Calu3 (cell line): ENCODE measurements around the gene HK1. TPM values are rescaled to one million over a fixed set of nuclear protein-coding genes. Genes with fewer than 3 reads are reported as not detected.

ENCODE experiments used
- BruUV-seq: library from RNA; stranded (reverse); fragments of 400-500 nt; replicated peaks from 2 replicates; lab custom pipeline; 2021; lab: Mats Ljungman, UMichigan
- CTCF ChIA-PET: fragments of 300-600 bp; sonication (Branson Sonifier 250); formaldehyde crosslinking; loops from one replicate; lab custom pipeline; 2022; ENCODE audit warnings: antibody characterized with exemption; lab: Charles Lee
- DNase-seq: peaks from one replicate; pipeline ENCODE4 v3.0.0; 2022
- H3K27ac Mint-ChIP-seq: one replicate; pipeline ENCODE4 v1.8.0; 2022; ENCODE audit warnings: mixed read lengths; ENCODE audit not compliant: unreplicated experiment
- H3K27me3 Mint-ChIP-seq: one replicate; pipeline ENCODE4 v1.8.0; 2022; ENCODE audit warnings: mixed read lengths; ENCODE audit not compliant: unreplicated experiment
- H3K36me3 Mint-ChIP-seq: one replicate; pipeline ENCODE4 v1.8.0; 2022; ENCODE audit warnings: mild to moderate bottlenecking, moderate library complexity, mixed read lengths; ENCODE audit not compliant: insufficient read depth, unreplicated experiment
- H3K4me1 Mint-ChIP-seq: one replicate; pipeline ENCODE4 v1.8.0; 2022; ENCODE audit warnings: mild to moderate bottlenecking, low read depth, mixed read lengths; ENCODE audit not compliant: unreplicated experiment
- H3K4me3 Mint-ChIP-seq: one replicate; pipeline ENCODE4 v1.8.0; 2022; ENCODE audit warnings: mild to moderate bottlenecking, low read depth, moderate library complexity, mixed read lengths; ENCODE audit not compliant: unreplicated experiment
- H3K9me3 Mint-ChIP-seq: one replicate; pipeline ENCODE4 v1.8.0; 2022; ENCODE audit warnings: low read depth, mixed read lengths; ENCODE audit not compliant: unreplicated experiment
- intact Hi-C: fragments of 100-400 bp; cut with micrococcal nuclease; formaldehyde crosslinking; loops from one replicate; pipeline ENCODE4 v1.10.0; 2022; ENCODE audit not compliant: unreplicated experiment
- total RNA-seq: library from RNA; stranded (reverse); gene quantifications from 2 replicates; pipeline ENCODE4 v1.2.3, GENCODE V29; 2022
- TF ChIP-seq, protein P1 (sequence below): fragments of 200-600 bp; IDR thresholded peaks from one replicate; pipeline ENCODE4 v1.8.0; 2022; ENCODE audit warnings: antibody characterized with exemption; ENCODE audit not compliant: unreplicated experiment

HK1 gene
- total RNA-seq, 1 experiment from 2014 or later = 58.8 TPM

DNA sequence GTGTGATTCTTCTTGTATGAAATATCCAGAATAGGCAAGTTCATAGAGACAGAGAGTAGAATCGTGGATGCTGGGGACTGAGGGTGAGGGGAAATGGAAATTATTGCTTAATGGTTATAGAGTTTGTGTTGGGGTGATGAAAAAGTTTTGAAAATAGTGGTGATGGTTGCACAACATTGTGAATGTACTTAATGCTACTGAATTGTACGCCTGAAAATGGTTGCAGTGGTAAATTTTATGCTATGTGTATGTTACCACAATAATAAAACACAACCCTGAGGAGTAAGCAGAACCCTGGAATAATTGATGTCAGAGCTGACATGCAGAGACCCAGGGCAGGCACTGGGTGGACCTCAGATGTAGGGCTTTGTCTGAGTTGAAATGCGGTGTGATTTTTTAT is 80.9 kb downstream of the HK1 start:
- peaks cover 51% of the 10 kb centered on the region for H3K4me1 Mint-ChIP-seq
- no TSS peak for BruUV-seq
- CTCF ChIA-PET = no interaction called here

DNA sequence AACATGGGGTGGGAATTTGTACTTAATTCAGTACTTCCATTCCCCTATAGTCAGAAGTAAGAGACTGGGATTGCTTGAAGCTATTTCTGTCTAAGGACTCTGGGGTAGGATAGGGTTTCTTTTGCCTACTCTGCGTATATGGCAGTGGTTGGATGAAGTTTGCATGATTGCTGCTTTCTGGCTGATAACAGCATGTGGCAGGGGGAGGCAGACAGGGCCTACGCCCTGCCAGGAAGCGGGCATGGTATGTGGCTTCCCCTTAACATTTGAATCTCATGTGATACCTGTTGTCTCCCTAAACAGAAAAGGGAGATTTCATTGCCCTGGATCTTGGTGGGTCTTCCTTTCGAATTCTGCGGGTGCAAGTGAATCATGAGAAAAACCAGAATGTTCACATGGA is 81.3 kb downstream of the HK1 start:
- Mint-ChIP-seq H3K36me3 (peaks cover 13% of the 10 kb centered on the region), H3K4me1 (peaks cover 51% of the 10 kb centered on the region), H3K27me3 (no peaks in the 10 kb centered on the region), H3K27ac (no peak overlapping the region), H3K9me3 (no peaks in the 10 kb centered on the region), H3K4me3 (peak overlapping the region; percentile 13)
- TF ChIP-seq, protein P1, sequence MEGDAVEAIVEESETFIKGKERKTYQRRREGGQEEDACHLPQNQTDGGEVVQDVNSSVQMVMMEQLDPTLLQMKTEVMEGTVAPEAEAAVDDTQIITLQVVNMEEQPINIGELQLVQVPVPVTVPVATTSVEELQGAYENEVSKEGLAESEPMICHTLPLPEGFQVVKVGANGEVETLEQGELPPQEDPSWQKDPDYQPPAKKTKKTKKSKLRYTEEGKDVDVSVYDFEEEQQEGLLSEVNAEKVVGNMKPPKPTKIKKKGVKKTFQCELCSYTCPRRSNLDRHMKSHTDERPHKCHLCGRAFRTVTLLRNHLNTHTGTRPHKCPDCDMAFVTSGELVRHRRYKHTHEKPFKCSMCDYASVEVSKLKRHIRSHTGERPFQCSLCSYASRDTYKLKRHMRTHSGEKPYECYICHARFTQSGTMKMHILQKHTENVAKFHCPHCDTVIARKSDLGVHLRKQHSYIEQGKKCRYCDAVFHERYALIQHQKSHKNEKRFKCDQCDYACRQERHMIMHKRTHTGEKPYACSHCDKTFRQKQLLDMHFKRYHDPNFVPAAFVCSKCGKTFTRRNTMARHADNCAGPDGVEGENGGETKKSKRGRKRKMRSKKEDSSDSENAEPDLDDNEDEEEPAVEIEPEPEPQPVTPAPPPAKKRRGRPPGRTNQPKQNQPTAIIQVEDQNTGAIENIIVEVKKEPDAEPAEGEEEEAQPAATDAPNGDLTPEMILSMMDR = no peak
- no TSS peak for BruUV-seq
- CTCF ChIA-PET = interaction anchor here (1.5 kb wide), 1 partner anchor 20 kb away, joined by 5 read pairs; no protein-coding TSS in a partner anchor
- no peak for DNase-seq
- intact Hi-C loops = no loop called here

More for the DNA sequence above, 80.9 kb downstream of the HK1 start:
- no peaks in the 10 kb centered on the region for H3K27me3 Mint-ChIP-seq
- H3K27ac Mint-ChIP-seq = no peak overlapping the region
- no peak overlapping the region for H3K4me3 Mint-ChIP-seq
- no peak for DNase-seq
- intact Hi-C loops = no loop called here
- H3K9me3 Mint-ChIP-seq = no peaks in the 10 kb centered on the region
- TF ChIP-seq, protein P1 = no peak
- peaks cover 13% of the 10 kb centered on the region for H3K36me3 Mint-ChIP-seq

DNA sequence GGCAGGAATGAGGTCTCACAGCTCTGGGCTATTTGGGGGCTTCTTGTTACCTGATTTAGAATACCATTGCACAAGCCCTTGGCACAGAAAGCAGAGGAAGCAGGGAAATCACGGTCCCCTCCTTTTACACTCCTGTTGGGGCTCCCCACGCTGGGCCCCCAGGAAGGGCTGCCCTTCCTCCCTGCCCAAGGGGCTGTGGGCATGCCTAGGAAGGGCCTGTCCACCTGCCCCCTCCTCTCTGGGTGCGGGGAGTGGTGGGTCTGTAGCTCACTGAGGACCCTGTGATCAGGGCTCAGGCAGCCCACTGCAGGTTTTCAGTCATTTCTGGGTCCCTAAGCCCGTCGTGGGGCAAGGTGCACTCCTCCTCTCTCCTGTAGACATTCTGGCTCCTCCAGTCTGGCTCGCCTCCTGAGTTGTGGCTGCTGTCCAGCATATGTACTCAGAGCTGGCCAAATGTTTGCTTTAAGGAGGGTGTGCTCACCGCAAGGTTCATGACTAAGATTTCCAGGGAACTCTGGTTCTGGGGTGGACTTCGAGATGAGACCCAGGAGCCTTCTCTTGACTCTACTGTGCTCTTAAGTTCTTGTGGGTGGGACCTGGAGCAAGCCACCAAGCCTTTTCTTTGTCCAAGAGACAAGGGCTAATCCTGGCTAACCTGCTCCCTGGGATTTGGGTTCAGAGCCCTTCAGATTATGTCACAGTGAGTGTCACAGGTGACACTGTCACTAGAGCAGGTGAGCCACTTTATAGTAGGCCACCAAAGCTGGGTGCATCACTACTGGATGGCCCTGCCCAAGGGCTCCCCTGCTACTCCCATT is 82.4 kb downstream of the HK1 start:
- peak; percentile 85 for DNase-seq
- H3K36me3 Mint-ChIP-seq = peaks cover 13% of the 10 kb centered on the region
- intact Hi-C loops = loop anchor here (2.0 kb wide), 1 partner anchor 28 kb away; no protein-coding TSS in a partner anchor
- CTCF ChIA-PET = interaction anchor here (1.5 to 3.3 kb wide), 4 partner anchors 21 to 48 kb away, joined by 4 to 17 read pairs (median 7); no protein-coding TSS in a partner anchor
- H3K27me3 Mint-ChIP-seq = no peaks in the 10 kb centered on the region
- H3K27ac Mint-ChIP-seq = peak overlapping the region; percentile 50
- peaks cover 51% of the 10 kb centered on the region for H3K4me1 Mint-ChIP-seq
- H3K4me3 Mint-ChIP-seq = peak overlapping the region; percentile 13
- TF ChIP-seq, protein P1 = no peak
- no peaks in the 10 kb centered on the region for H3K9me3 Mint-ChIP-seq
- BruUV-seq = no TSS peak

DNA sequence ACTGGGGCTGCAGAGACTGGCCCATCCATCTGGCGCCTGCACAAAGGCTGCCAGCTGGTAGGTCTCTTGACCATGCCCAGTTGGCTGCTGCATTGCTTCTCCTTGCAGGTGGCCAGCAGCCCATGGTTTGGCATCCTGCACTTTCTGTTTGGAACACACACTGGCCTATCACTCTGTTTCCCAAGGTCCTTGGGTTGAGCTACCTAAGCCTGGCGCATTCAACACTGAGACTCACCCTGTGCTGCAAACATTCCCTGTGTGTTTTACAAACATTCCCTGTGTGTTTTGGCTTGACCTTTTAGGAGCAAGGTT is 83.0 kb downstream of the HK1 start:
- peak overlapping the region; percentile 50 for H3K27ac Mint-ChIP-seq
- H3K27me3 Mint-ChIP-seq = no peaks in the 10 kb centered on the region
- H3K4me3 Mint-ChIP-seq = peak overlapping the region; percentile 5
- H3K9me3 Mint-ChIP-seq = no peaks in the 10 kb centered on the region
- peaks cover 51% of the 10 kb centered on the region for H3K4me1 Mint-ChIP-seq
- TF ChIP-seq, protein P1 = no peak
- CTCF ChIA-PET = interaction anchor here (1.5 to 3.3 kb wide), 4 partner anchors 22 to 47 kb away, joined by 4 to 17 read pairs (median 7); no protein-coding TSS in a partner anchor
- DNase-seq = no peak
- intact Hi-C loops = loop anchor here (2.0 kb wide), 1 partner anchor 28 kb away; no protein-coding TSS in a partner anchor
- peaks cover 13% of the 10 kb centered on the region for H3K36me3 Mint-ChIP-seq
- no TSS peak for BruUV-seq
